GM10847 (cell line): Measurements from ENCODE around the gene PRICKLE4.

Source experiments
- POLR2A ChIP-seq: IDR thresholded peaks from 2 replicates; pipeline ENCODE4 v1.6.1; 2011; ENCODE audit not compliant: insufficient read length; ENCODE audit errors: extremely low read depth

PRICKLE4 gene

DNA sequence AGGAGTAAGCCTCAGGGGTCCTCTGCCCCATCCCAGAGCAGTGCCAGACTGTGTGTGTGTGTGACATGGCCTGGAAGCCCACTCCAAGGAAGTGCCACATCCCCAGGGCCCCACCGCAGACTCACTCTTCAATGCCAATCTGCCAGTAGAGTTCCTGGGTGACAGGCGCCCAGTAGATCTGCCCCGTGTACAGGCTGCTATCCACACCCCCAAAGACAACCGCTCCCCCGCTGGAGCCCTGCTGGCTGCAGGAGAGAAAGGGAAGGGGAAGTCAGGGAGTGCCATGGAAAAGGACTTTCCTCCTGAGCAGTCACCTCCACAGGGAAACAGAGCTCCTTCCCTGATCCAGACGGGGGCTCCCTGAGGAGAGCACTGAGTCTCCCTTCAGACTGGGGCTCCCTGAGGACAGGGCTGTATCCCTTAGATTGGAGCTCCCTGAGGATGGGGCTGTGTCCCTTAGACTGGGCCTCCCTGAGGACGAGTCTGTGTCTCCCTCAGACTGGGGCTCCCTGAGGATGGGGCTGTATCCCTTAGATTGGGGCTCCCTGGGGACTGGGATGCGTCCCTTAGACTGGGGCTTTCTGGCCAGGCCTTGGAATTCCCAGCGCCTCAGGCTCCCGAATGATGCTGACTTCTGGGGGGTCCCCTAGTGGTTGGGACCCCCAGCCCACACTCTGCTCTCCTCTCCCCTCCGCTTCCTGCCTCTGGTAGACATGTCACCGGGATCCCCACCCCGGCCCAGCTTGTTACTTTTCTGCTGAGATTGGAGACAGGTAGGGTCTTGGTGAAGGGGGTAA, 40.0 kb upstream of the PRICKLE4 start:
- no peak for TF ChIP-seq POLR2A

- TF ChIP-seq POLR2A, result no peak
Measured at GRCh38 chr6:41741625-41742490, 38.7 kb upstream of the PRICKLE4 start.

GRCh38 chr6:41743406-41744235, 37.0 kb upstream of the PRICKLE4 start:
- no peak for TF ChIP-seq POLR2A

- TF ChIP-seq POLR2A, result no peak
Measured at GRCh38 chr6:41744236-41744787, 36.3 kb upstream of the PRICKLE4 start.

GRCh38 chr6:41746107-41746506, 34.5 kb upstream of the PRICKLE4 start:
- no peak for TF ChIP-seq POLR2A

- TF ChIP-seq POLR2A, result no peak
Measured at GRCh38 chr6:41747256-41748101, 33.1 kb upstream of the PRICKLE4 start, which contains the start of gene PGC. TSS of gene PGC (minus strand) at chr6:41747397. CDS start at chr6:41747334, 63 bp downstream.

DNA sequence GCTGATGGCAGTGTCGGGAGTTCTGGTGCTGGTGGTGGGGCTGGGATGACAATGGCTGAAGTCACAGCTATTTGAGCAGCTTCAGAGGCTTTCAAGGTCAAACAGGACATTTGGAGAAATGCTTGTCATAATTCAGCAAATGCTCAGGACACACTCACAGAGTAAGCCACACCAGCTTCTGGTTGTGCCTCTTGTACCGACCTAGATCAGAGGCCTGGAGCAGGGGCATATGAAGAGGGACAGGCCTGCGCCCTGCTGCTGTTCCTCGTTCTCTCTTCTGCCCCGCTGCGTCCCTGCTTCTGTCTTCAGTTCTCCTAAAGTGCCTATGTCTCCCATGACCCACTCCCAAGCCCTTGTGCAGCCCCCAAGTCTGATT, 32.5 kb upstream of the PRICKLE4 start:
- no peak for TF ChIP-seq POLR2A

- TF ChIP-seq POLR2A, result no peak
Measured at GRCh38 chr6:41748542-41748941, 32.0 kb upstream of the PRICKLE4 start.

DNA sequence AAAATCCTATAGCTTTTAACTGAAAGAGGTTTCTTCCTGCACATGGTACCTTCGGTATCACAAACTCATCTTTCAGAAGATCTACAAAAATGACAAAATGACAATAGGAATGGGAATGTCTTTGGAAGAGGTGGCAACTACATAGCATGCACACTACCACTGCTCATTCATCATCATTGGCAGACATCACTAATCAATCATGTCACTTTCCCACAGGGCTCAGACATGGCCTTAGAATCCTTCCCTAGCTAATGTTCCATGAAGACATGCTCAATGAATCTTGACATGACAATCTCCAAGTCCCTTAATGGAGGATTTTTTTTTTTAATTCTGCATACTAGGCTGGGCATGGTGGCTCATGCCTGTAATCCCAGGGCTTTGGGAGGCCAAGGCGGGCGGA, 30.2 kb upstream of the PRICKLE4 start:
- no peak for TF ChIP-seq POLR2A

DNA sequence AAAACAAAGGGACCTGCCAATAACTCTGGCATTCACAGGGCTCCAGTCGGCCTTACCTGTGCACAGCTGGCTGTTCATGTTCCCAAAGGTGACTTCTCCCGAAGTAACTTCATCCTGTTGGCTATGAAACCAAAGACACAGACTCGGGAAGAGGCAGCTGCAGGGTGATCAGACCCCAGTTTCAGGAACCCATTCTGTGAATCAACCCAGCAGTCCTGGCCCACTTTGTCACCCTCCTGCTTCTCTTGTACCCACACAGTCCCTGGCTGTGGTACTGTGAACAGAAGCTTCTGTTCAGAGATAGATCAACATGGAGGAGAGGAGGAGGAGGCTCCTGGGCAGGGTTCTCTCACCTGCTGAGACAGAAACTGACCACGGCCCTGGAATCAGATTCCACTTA, 24.7 kb upstream of the PRICKLE4 start:
- TF ChIP-seq POLR2A, result no peak

DNA sequence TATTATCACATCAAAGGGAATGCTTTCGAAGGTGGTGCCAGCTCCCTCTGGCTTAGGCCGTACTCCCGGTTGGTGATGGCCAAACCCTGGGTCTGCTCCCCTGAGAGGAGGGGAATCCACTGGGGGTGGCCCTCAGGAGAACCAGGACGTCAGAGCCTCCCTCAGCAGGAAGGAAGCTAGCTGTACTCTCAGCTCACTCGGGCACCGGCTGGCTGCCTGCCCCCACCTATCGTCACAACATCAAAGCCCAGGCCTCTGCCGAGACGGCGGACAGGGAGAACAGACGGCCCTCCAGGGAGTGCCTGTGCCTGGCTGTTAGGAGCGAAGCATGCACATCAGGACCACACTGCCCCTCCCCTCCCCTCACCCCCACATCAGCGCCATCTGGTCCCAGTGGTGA, 24.2 kb upstream of the PRICKLE4 start:
- no peak for TF ChIP-seq POLR2A

- TF ChIP-seq POLR2A, result no peak
Measured at GRCh38 chr6:41757271-41757670, 23.3 kb upstream of the PRICKLE4 start.

- no peak for TF ChIP-seq POLR2A
Measured at GRCh38 chr6:41757931-41758640, 22.5 kb upstream of the PRICKLE4 start.

DNA sequence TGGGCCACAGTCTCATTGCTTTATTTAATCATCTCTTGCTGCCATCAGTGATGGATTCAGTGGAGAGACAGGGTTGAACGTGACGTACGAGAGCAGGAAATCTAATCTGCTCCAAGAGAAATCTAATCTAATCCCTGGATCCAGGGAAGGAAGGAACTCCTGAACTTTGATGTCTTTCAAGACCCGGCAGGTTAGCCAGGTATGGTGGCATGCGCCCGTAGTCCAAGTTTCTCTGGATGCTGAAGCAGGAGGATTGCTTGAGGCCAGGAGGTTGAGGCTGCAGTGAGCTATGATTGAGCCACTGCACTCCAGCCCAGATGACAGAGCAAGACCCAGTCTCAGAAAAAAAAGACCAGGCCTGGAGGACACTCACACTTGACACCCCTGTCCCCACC, 21.9 kb upstream of the PRICKLE4 start:
- no peak for TF ChIP-seq POLR2A
